Measurements from ENCODE around the gene PALS1.
A peak's percentile ranks its signal among the peaks of the same experiment; 100 is the strongest.

- TF ChIP-seq CTCF (conservative IDR thresholded peaks at IDR 0.05; ENCODE audit: low read depth in 2 of 2) (no peak), ZNF462 (CRISPR knock-in tag; IDR thresholded peaks at IDR 0.05) (no peak), EZH2 (IDR thresholded peaks at IDR 0.05; ENCODE audit: low read depth, unreplicated experiment) (no peak), POLR2AphosphoS5 (IDR thresholded peaks at IDR 0.05; ENCODE audit: low read depth) (peak; percentile 67), ETS1 (IDR thresholded peaks at IDR 0.05) (no peak)
These were observed 241 bp upstream of the PALS1 start for GRCh38 chr14:67240978-67241410.

Data from GM23338 (cell line).